Activated CD4-positive, CD25-positive, alpha-beta regulatory T cell treated with anti-CD3 and anti-CD28 coated beads, Interleukin-2, amount 50 U/mL, for 72 hours (primary cell): ENCODE data around the gene OMP.
"Not testable (repeated sequence)": the region's sequence is repeated elsewhere in the genome, so short reads cannot be mapped to it uniquely, and the experiment has no call there.

Experiments
- DNase-seq: peaks from one replicate; pipeline ENCODE4 v3.0.0; 2021

Gene OMP

DNA sequence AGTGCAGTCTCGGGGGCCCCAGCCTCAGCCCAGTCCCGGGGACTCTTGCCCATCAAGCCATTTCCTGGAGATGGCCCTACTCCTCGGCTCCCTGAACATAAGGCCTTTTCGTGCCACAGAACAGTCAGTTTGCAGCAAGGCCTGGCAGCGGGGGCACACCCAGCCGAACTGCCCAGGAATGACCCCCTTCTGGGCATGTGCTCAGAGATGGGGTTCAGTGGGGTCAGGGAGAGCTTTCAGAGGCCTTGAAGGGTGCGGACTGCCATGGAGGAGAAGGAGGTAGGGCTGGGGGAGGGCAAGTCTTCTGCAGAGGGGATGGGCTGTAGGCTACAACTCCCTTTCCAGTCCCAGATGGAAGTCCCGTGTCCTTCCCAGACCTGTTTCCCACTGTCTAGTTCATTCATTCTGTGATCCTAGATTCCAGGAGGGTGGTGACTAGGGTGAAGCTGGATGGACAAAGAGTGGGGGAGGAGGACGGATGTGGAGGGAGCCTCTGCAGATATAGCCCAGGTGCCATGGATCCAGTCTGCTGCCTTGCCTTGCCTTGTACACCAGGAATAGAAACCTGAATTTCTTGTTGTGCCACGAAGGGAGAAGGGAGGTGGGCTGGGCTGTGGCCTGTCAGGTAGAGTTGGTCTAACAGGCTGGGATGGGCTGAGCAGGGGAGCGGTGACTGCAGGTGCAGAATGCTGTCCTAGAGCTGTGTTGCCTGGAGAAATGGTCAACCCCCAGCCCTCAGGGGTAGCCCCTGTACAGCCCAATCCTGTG lies 14.2 kb upstream of the OMP start:
- no peak for DNase-seq

DNA sequence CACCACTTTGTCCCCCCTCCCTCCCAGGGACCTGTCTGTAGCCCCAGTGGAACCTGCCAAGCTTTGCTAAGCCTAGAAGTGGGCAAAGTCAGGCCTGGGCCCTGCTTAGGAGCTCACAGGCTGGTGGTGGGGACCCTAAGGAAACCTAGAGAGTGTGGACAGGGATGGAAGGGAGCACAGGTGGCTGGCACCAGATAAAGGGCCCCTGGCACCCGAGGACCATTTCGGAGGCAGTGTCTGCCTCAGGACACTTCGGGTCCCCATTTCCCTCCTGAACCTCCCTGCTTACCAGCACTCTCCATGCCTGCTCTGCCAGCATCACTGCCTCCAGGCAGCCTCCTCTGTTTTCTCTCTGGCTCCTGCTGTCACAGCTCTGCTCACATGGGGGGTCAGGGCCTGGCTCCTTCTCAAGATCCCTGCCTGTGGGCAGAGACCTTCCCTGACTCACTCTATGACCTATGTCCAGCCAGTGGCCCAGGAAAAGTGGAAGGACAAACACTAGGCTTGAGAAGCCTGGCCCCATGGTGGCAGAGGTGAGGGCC lies 13.6 kb upstream of the OMP start:
- no peak for DNase-seq

DNA sequence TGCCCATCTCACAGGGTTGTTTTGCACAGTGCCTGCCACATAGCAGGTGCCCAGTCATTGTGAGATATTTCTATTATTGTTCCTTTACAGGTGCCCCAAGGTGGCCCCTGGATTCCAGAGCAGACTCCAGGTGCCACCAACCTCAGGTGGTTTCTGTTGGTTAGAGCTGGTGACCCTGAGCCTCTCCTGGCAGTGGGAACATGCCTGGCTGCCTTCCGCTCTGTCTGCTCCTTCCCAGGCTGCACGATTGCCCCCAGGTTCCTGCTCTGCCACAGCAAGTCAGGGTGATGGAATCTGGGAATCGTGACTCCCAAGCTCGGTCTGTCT lies 12.6 kb upstream of the OMP start:
- no peak for DNase-seq

DNA sequence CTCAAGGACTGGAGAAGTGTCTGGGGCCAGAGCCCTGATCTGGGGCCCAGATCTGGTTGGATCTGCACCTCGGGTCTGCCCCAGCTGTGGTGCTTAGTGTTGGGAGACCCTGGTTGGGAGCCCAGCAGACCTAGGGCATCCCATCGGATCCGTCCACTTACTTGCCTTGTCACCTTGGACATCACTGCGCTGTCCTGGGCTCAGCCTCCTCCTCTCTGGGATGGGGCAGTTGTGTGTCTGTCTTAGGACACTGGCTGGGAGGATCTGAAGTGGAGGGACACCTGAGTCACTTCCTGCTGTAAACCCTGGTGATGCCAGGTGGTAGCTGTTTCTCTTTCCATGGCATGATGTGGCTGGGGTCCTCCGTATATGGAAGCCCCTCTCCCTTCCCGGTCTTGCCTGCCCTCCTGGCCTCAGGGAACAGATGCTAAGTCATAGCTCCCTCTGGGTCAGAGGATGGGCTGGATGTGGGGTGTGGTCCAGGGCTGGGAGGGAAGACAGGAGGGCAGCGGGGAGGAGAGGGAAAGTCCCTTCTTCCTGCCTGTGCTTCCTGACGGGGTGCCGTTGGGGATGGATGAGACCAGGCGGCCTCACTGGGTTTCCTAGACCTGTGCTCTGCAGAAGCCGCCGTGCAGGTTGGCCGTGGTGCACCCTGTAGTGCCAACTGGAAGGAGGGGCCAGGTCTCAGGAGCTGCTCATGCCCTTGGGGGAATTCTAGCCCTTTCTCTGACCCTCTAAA lies 12.1 kb upstream of the OMP start:
- DNase-seq = no peak

DNA sequence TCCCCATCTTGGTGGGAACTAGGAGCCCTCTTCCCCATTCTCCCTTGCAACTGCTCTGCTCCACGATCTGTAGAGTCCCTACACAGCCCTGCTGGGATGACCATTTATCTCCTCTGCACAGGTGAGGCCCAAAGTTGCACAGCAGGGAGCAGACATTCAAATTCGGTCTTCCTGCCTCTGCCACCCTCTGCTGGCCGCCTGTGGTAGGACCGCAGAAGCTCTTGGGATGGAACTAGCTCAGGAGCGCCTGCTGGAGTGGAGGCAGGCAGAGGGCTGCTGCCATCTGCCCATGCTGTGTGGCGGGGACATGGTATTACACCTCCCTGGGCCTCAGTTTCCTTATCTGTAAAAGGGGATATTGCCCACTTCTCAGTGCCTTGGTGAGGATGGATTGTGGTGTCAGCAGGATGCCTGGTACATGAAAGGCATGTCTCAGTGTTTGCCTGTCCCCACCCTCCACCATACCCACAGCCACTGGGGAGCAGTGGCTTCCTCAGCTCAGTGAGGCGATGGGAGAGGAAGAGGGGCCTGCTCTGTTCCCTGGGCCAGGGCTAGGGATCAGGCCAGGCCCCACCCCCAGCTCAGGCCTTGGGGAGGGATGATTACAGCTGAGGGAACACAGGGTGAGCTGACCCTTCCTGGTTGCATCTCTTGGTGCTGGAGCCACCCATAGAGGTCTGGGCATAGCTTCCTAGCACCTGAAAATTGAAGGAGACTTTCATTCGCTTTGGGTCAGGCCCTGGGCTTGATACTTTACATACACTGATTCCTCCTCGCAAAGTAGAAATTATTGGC lies 11.3 kb upstream of the OMP start:
- DNase-seq = peak; percentile 78

DNA sequence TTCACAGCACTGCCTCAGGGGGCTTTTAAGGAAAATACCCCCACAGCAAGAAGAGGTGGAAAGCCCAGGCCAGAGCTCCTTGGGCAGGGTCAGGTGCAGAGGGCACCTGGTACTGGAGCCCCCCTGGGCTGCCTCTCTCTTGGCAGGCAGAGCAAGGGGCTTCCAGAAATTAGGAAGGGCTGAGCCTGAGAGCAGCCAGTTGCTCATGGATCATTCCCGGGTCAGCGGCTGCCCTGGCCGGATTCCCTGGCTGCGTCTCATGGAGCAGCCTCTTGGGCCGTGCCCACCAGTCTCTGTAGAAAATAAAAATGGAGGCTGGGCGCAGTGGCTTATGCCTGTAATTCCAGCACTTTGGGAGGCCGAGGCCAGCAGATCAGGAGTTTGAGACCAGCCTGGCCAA lies 10.3 kb upstream of the OMP start:
- no peak for DNase-seq

DNA sequence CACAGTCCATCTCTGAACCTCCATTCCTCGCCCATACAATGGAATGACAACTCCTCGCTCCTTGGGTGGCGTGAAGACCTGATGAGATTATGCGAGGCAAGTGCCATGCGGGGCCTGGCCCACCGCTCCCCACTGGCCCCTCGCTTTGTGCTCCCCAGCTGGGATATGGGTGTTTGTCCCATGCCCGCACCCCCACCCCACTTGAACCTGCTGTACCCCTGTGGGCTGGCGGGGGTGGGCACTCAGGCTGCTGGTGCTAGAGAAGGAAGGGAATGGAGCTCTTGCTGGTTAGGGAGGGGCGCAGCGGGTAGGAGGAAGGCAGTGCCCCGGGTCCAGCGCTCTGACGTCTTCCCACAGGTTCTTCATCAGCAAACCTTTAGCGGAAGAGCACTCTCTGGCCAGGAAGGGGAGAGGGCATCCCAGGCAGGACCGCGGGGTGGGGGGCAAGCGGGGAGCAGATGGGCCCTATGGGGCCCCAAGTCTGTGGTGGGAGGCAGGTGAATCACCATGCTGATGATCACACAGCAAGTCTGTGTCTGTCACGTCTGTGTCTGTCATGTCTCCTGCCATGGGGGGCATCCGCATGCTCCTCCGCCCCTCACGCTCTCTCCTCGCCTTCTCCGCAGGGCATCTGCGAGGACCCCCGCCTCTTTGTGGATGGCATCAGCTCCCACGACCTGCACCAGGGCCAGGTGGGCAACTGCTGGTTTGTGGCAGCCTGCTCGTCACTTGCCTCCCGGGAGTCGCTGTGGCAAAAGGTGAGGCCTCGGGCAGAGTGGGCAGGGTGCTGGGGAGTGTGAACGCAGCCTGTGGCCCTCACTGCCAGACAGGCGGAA lies 9.4 kb upstream of the OMP start:
- no peak for DNase-seq

DNA sequence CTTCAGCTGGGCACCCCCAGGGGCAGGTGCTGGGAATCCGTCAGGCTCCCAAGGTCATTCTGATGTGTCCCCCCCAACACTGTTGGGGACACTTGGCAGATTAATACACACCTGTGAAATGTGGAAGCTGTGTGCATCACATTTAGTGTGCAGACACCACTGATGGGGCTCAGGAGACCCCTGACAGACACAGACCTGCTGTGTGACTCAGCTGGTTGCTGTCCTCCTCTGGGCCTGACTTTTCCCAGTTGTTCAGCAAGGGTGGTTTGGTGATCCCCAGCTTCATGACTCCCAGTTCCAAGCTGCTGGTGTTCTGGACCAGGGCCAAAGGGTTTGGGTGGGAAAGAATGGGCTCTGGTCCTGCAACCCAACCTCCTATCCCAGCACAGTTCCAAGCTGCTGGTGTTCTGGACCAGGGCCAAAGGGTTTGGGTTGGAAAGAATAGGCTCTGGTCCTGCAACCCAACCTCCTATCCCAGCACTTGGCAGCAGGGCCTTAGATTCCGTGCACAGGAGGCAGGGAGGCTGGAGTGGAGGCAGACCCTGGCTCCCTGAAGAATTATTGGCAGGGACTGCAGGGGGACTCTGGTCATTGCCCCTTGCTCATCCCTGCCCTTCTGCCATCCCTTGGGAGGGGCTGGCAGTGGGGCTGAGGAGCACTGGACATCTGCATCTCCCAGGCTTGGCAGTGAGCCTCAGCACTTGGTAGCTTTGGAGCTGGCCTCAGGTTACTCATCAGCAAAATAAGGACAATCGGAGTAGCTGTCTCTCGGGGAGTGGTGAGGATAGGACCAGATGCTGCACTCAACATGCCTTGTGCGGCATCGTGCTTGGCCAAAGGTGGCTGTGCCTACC lies 8.4 kb upstream of the OMP start:
- DNase-seq = no peak

DNA sequence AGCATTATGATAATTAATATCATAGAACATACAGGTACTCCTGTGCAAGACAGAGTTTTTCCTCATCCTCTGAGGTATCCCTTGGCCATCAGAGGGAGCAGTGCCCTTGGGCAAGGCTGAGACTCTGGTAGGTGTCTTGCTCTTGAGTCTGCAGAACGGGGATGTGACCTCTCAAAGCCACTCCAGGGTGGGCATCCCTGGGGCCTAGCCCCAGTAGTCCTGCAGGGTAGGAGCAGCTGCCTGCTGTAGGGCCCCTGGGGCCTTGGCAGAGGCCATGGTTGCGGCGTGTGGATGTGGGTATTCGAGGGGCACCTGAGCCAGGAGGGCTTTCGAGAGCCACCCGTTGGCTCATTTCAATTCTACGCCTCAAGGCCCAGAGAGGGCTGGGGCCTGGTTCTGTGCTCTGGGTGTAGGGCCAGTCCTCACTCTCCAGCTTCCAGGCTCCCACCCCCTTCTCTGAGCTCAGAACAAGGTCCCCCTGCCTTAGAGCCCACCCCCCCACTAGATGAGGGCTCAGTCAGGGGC lies 7.7 kb upstream of the OMP start:
- no peak for DNase-seq

DNA sequence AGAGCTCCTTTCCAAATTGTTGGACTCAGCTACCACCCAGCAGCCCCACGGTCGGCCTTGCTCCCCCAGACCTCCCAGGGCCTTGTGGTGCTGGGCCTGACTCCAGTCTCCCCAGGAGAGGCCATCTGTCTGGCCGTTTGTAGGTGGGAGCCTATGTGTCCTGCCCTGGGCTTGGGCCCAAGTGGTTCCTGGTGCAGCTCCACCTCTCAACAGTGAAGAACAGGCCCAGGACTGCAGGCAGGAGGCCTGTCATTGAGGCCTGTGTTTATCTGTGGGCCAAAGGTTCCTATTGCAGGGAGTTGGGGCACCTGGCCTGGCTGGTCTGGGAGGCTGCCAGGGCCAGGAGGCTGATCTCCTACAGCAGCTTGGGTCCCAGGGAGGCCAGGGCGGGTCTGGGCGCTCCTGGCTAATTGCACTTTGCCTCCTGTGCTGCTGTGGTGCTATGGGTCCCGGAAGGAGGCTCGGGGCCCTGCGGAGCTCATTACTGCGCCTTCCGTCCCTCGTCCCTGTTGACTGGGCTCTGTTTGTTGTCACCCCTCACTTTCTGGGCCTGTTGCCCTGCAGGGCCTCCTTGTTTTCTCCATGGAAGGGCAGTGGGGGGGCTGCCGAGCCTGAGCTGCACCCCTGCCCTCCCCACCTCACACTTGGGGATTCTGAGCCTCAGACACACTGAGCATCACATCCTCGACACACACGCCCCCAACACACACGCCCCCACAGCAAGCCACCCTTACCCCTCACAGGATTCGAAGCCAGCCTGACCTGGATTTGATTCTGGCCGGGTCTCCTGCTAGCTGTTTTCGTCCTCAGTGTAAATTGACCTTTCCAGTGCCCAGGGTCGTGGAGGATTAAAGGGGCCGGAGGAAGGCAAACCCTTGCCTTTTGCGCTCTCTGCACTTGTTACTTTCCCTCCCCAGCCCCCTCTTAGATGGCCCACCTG lies 6.8 kb upstream of the OMP start:
- DNase-seq = no peak

DNA sequence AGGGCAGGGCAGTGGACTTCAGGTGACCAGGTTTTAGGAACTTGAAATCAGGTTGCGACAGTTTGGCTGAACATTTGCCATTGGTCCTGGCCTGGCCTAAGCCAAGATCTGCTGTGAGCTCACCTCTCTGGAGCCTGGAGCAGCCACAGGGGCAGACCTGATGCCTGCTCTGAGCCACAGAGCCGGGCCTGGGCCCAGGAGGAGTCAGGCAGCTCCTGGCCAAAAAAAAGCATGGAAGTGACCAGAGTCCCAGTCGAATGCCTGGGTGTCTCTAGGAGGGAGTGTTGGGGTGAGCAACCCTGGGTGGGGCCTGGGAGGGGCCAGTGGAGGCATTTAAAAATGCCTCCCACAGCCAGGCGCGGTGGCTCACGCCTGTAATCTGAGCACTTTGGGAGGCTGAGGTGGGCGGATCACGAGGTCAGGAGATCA lies 6.0 kb upstream of the OMP start:
- no peak for DNase-seq

DNA sequence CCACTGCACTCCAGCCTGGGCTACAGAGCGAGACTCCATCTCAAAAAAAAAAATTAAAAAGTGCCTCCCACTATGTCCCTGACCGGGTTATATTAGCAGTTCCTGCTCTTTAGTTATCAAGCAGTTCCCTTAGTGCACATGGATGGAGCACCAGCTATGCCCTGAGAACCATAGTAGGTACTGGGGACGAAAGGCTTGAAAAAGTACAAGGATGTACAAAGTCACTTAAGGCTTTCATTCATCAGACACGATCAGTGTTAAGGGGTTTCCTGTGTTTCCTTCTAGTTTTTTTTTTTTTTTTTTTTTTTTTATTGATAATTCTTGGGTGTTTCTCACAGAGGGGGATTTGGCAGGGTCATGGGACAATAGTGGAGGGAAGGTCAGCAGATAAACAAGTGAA lies 5.5 kb upstream of the OMP start:
- not testable (repeated sequence) for DNase-seq

DNA sequence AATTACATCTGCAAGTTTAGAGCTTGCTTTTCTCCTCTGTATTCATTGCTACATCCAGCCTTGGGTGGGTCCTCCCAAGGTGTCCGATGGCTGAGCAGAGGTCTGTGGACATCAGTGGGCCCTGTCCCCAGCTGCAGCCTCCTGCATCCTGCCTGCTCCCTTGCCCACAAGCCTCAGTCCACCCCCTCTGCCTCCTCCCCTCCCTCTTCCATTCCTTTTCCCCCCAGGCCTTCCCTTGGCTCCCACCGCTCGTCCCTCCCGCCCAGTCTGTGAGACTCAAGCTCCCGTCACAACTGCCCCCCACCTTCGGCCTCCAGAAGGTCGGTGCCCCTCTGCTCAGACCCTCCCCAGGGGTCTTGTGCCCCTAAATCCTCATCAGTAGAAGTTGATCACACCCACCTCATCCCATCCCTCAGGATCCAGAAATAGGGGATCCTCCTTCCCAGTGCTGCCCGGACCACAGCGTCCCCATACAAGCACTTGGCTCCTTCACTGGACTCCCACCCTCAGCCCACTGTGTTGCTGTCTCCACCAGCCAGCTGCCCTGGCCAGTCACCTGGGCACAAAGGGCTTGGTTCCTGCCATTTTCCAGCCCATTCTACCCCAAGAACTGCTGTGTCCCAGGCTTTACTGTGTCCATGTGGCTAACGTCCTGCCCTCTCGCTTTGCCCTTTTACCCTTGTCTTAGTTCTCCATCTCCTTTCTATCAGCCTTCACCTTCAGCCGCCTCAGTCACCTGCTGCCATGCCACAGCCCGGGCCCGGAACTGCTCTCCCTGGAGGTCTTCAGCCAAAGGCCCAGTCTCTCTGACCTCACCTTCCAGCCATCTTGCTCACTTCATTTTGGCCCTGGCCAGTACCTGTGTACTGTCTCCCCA lies 2.2 kb upstream of the OMP start:
- no peak for DNase-seq

DNA sequence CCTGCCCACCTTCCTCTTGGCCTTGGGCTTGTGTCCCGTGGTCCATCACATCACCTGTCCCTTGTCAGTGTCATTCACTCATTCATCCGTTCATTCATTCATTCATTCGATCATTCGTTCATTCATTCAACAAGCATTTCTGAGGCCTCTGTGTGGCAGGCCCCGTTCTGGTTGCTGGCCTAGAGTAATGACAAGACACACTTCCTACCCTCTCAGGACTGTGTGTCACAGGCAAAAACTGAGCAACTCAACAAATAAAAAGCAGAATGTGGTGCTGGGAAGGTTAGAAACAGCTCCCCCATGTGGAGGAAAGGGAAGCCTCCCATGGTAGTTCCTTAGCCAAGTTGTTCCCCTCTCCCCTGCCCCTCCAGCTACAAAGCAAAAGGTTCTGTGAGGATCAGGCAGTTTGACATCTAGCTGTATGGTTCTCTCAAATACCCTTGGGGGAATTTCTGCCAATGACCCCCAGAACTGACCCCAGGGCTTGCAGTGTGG lies 1.6 kb upstream of the OMP start:
- no peak for DNase-seq

DNA sequence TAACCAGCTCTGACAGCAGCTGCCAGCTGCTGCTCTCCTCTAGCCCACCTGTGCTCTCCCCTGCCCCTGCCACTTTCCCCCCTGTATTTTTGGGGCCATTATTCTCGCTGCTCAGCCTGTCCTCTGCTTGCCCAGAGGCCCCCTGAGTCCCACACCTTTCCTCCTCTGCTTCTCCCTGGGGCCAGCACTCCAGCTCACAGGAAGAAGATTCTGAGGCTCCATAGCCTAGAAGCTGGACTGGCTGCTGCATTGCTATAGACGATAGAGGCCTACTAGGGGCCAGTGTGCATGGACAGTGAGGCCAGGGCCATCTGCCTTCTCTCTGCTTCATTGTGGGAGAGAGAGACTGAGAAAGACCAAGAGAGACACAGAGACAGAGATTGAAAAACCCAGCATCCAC lies 679 bp downstream of the OMP start:
- no peak for DNase-seq

DNA sequence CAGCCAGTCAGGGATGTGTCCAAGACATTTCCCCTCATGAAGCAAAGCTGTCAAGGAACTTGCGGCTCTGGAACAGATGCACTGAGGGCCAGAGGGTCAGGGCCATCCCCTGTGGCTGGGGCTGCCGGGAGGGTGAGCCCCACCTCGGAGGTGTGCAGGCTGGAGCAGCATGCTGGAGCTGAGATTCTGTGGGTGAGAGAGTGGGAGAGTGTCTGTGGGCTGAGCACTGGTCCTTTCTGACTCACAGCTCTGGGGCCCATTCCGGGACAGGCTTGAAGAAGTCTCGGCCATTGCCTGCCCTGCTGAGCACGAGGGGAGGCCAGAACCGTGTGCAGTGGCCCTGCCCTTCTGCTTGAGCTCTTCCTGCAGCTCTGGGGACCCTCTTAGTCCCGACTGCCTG lies 2.1 kb downstream of the OMP start:
- DNase-seq = no peak

DNA sequence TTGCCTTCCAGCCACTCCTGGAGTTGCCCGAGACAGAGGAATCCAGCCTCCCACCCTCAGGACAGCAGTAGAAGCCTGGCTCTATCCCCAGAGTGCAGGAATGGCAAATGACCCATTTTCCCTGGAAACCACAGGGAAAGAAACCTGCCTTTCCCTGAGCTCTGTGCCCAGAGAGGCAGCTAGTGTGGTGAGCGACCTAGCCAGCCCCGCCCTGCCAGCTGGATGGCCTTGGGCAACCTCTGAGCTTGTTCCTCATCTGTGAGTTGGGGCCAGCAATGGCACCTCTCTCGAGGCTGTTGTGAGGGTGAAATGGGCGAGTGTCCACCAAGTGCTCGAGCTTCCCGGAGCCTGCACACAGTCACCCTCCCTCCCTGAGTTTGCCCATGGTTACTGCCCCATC lies 3.7 kb downstream of the OMP start:
- no peak for DNase-seq

DNA sequence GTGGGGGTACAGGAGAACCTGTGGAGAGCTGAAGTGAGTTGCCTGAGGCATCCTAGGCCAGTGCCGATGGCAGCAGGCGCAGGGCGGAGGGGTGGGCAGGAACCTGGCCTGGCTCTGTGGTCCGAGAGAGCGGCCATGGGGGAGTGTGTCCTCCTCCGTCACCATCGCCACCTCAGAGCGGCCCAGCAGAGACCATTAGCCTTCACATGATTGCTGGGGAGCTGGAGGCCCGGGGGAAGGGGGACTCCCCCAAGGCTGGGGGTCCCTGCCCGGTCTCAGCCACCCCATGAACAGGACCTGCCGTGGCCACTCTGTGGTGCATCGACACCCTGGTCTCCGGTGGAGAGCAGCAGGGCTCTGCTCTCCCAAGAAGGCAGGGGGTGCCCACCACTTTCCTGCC lies 4.1 kb downstream of the OMP start:
- DNase-seq = no peak

DNA sequence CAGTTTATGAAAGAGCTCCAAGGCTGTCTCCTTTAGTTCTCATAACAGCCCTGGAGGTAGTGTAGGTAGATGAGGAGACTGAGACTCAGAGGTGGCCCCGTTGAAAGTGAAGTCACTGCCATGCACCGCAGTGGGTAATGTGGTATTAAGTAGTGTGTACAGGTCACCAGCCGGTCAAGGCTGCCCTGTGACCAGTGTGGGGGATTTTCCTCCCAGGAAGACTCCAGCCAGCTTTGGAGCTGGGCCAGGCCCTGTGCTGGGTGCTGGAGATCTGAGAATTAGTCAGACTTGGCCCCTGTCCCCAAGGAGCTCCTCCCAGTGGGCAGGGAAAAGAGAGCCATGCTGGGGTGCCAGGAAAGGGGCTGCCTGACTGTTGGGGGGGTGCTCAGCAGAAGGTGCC lies 5.3 kb downstream of the OMP start:
- DNase-seq = no peak
